AG09319 (cell line): ENCODE measurements around the gene ECD.

Experiments
- DNase-seq: peaks from one replicate; pipeline ENCODE4 v3.0.0-alpha.2; 2010; ENCODE audit warnings: low read depth; ENCODE audit errors: extremely low read depth
- TF ChIP-seq, protein P1 (sequence below): IDR thresholded peaks from 2 replicates; pipeline ENCODE4 v1.5.1; 2011; ENCODE audit warnings: low read depth, mild to moderate bottlenecking, inconsistent platforms, low read length, moderate library complexity

ECD gene

GRCh38 chr10:73092830-73093229 is 75.0 kb downstream of the ECD start:
- no peak for DNase-seq
- TF ChIP-seq, protein P1, sequence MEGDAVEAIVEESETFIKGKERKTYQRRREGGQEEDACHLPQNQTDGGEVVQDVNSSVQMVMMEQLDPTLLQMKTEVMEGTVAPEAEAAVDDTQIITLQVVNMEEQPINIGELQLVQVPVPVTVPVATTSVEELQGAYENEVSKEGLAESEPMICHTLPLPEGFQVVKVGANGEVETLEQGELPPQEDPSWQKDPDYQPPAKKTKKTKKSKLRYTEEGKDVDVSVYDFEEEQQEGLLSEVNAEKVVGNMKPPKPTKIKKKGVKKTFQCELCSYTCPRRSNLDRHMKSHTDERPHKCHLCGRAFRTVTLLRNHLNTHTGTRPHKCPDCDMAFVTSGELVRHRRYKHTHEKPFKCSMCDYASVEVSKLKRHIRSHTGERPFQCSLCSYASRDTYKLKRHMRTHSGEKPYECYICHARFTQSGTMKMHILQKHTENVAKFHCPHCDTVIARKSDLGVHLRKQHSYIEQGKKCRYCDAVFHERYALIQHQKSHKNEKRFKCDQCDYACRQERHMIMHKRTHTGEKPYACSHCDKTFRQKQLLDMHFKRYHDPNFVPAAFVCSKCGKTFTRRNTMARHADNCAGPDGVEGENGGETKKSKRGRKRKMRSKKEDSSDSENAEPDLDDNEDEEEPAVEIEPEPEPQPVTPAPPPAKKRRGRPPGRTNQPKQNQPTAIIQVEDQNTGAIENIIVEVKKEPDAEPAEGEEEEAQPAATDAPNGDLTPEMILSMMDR: no peak

DNA sequence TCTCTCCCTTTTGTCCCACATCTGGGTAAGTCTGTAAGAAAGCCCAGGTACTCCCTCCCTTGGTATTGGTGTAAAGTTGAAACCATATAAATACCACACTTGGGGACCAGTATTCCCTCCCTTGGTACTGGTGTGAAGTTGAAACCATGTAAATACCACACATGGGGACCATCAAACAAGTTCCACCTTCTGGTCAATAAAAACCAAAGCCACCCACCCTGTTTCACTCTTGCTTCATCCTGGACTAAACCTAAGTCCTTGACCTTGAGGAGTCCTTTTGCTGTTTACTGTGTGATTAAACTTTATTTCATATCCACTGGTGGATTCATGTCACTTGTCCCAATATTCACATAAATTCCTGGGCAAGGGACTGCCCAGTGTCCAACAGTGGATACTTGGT is 79.5 kb downstream of the ECD start:
- TF ChIP-seq, protein P1: no peak
- DNase-seq: no peak

DNA sequence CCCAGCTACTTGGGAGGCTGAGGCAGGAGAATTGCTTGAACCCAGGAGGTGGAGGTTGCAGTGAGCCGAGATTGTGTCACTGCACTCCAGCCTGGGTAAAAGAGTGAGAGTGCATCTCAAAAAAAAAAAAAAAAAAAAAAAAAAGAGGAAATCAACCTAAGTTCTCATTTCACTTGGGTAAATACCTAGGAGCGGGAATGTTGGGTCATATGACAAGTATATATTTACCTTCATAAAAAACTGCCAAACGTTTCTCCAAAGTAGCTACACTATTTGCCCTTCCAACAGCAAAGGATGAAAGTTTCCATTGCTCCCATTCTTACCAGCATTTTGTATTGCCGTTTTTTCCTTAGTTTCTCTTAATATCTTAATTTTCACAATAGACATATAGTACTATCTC is 81.0 kb downstream of the ECD start:
- TF ChIP-seq, protein P1: no peak
- DNase-seq: no peak

DNA sequence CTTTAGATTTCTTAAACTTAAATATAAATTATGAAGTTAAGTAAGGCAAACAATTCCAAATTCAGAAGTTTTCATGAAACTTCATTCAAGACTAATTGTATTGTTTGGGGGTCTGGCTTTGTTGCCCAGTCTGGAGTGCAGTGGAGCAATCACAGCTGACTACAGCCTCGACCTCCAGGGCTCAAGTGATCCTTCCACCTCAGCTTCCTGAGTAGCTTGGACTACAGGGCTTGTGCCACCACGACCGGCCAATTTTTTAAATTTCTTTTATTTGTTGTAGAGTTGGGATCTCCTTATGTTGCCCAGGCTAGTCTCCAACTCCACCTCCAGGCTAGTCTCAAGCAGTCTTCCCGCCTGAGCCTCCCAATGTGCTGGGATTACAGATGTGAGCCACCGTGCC is 83.6 kb downstream of the ECD start:
- TF ChIP-seq, protein P1: no peak
- no peak for DNase-seq
